ENCODE data around the gene TSC2. TPM values are rescaled to one million over a fixed set of nuclear protein-coding genes. Genes with fewer than 3 reads are reported as not detected.
"Not testable (repeated sequence)": the region's sequence is repeated elsewhere in the genome, so short reads cannot be mapped to it uniquely, and the experiment has no call there.

Gene TSC2
- polyA plus RNA-seq, 2 donors: 31.1 to 66.6 TPM

- H3K9me3 ChIP-seq (ENCODE audit: control insufficient read depth in 2 of 2, insufficient read depth in 1 of 2, low read depth in 1 of 2, low read length in 1 of 2); H3K4me1 ChIP-seq (ENCODE audit: control insufficient read depth in 2 of 2, insufficient read depth in 2 of 2, low read length in 1 of 2); H3K27ac ChIP-seq (ENCODE audit: low read depth in 2 of 2, low read length in 1 of 2); H3K4me3 ChIP-seq (ENCODE audit: low read depth in 1 of 2, low read length in 2 of 2); H3K27me3 ChIP-seq (ENCODE audit: control insufficient read depth in 1 of 2, insufficient read depth in 2 of 2, low read length in 2 of 2): not testable (repeated sequence)
- 74% methylated on average over 11 to 31 of the region's 35 CpGs for WGBS, 2 donors
- H3K36me3 ChIP-seq (ENCODE audit: control insufficient read depth in 2 of 2, insufficient read depth in 2 of 2, low read length in 1 of 2): peaks cover 0 to 11% of the 10 kb centered on the region in 2 donors
Measured at GRCh38 chr16:2117960-2118722, 70.4 kb downstream of the TSC2 start.

GRCh38 chr16:2121325-2121724 lies 73.5 kb downstream of the TSC2 start:
- H3K4me3 ChIP-seq (ENCODE audit: low read depth in 1 of 2, low read length in 2 of 2): not testable (repeated sequence)

GRCh38 chr16:2121853-2122252 lies 74.1 kb downstream of the TSC2 start:
- 35 to 55% methylated on average over 17 to 19 of the region's 19 CpGs for WGBS, 2 donors
- Histone ChIP-seq H3K27ac (ENCODE audit: low read depth in 2 of 2, low read length in 1 of 2) (peak overlapping the region; percentile 10 to 79), H3K4me1 (ENCODE audit: control insufficient read depth in 2 of 2, insufficient read depth in 2 of 2, low read length in 1 of 2) (peaks cover 6 to 35% of the 10 kb centered on the region in 2 donors), H3K36me3 (ENCODE audit: control insufficient read depth in 2 of 2, insufficient read depth in 2 of 2, low read length in 1 of 2) (peaks cover 0 to 2% of the 10 kb centered on the region in 2 donors), H3K9me3 (ENCODE audit: control insufficient read depth in 2 of 2, insufficient read depth in 1 of 2, low read depth in 1 of 2, low read length in 1 of 2) (no peaks in the 10 kb centered on the region), H3K27me3 (ENCODE audit: control insufficient read depth in 1 of 2, insufficient read depth in 2 of 2, low read length in 2 of 2) (no peaks in the 10 kb centered on the region), H3K4me3 (ENCODE audit: low read depth in 1 of 2, low read length in 2 of 2) (no peak overlapping the region)

More at GRCh38 chr16:2121325-2121724, 73.5 kb downstream of the TSC2 start:
- H3K27me3 ChIP-seq (ENCODE audit: control insufficient read depth in 1 of 2, insufficient read depth in 2 of 2, low read length in 2 of 2); H3K9me3 ChIP-seq (ENCODE audit: control insufficient read depth in 2 of 2, insufficient read depth in 1 of 2, low read depth in 1 of 2, low read length in 1 of 2); H3K36me3 ChIP-seq (ENCODE audit: control insufficient read depth in 2 of 2, insufficient read depth in 2 of 2, low read length in 1 of 2): not testable (repeated sequence)
- Histone ChIP-seq H3K4me1 (ENCODE audit: control insufficient read depth in 2 of 2, insufficient read depth in 2 of 2, low read length in 1 of 2) (peaks cover 6 to 31% of the 10 kb centered on the region in 2 donors), H3K27ac (ENCODE audit: low read depth in 2 of 2, low read length in 1 of 2) (peak overlapping the region; percentile 10 to 79)
- 36 to 60% methylated on average over 8 to 9 of the region's 9 CpGs for WGBS, 2 donors

- Histone ChIP-seq H3K27me3 (ENCODE audit: control insufficient read depth in 1 of 2, insufficient read depth in 2 of 2, low read length in 2 of 2) (no peaks in the 10 kb centered on the region), H3K36me3 (ENCODE audit: control insufficient read depth in 2 of 2, insufficient read depth in 2 of 2, low read length in 1 of 2) (peaks cover 0 to 2% of the 10 kb centered on the region in 2 donors), H3K4me3 (ENCODE audit: low read depth in 1 of 2, low read length in 2 of 2) (no peak overlapping the region), H3K27ac (ENCODE audit: low read depth in 2 of 2, low read length in 1 of 2) (peak overlapping the region; percentile 54 to 81), H3K9me3 (ENCODE audit: control insufficient read depth in 2 of 2, insufficient read depth in 1 of 2, low read depth in 1 of 2, low read length in 1 of 2) (no peaks in the 10 kb centered on the region), H3K4me1 (ENCODE audit: control insufficient read depth in 2 of 2, insufficient read depth in 2 of 2, low read length in 1 of 2) (peaks cover 8 to 40% of the 10 kb centered on the region in 2 donors)
- WGBS, 2 donors: 61 to 71% methylated on average over 17 of the region's 17 CpGs
Measured at GRCh38 chr16:2122429-2122828, 74.6 kb downstream of the TSC2 start.

GRCh38 chr16:2122934-2123683 lies 75.3 kb downstream of the TSC2 start:
- Histone ChIP-seq H3K4me1 (ENCODE audit: control insufficient read depth in 2 of 2, insufficient read depth in 2 of 2, low read length in 1 of 2) (peaks cover 8 to 40% of the 10 kb centered on the region in 2 donors), H3K27ac (ENCODE audit: low read depth in 2 of 2, low read length in 1 of 2) (peak overlapping the region in 1 of 2 donors; percentile 91)
- H3K9me3 ChIP-seq (ENCODE audit: control insufficient read depth in 2 of 2, insufficient read depth in 1 of 2, low read depth in 1 of 2, low read length in 1 of 2); H3K36me3 ChIP-seq (ENCODE audit: control insufficient read depth in 2 of 2, insufficient read depth in 2 of 2, low read length in 1 of 2); H3K27me3 ChIP-seq (ENCODE audit: control insufficient read depth in 1 of 2, insufficient read depth in 2 of 2, low read length in 2 of 2); H3K4me3 ChIP-seq (ENCODE audit: low read depth in 1 of 2, low read length in 2 of 2): not testable (repeated sequence)
- 40 to 56% methylated on average over 14 to 21 of the region's 26 CpGs for WGBS, 2 donors

- WGBS, 2 donors: 32 to 36% methylated on average over 13 to 25 of the region's 27 CpGs
- H3K27ac ChIP-seq (ENCODE audit: low read depth in 2 of 2, low read length in 1 of 2): peak overlapping the region; percentile 81 to 91
- not testable (repeated sequence) for H3K4me3 ChIP-seq (ENCODE audit: low read depth in 1 of 2, low read length in 2 of 2); H3K9me3 ChIP-seq (ENCODE audit: control insufficient read depth in 2 of 2, insufficient read depth in 1 of 2, low read depth in 1 of 2, low read length in 1 of 2); H3K27me3 ChIP-seq (ENCODE audit: control insufficient read depth in 1 of 2, insufficient read depth in 2 of 2, low read length in 2 of 2); H3K36me3 ChIP-seq (ENCODE audit: control insufficient read depth in 2 of 2, insufficient read depth in 2 of 2, low read length in 1 of 2)
- peaks cover 8 to 40% of the 10 kb centered on the region in 2 donors for H3K4me1 ChIP-seq (ENCODE audit: control insufficient read depth in 2 of 2, insufficient read depth in 2 of 2, low read length in 1 of 2)
Measured at GRCh38 chr16:2123706-2124376, 76.1 kb downstream of the TSC2 start.

- 26 to 30% methylated on average over 8 to 11 of the region's 11 CpGs for WGBS, 2 donors
- peak overlapping the region; percentile 81 to 91 for H3K27ac ChIP-seq (ENCODE audit: low read depth in 2 of 2, low read length in 1 of 2)
- not testable (repeated sequence) for H3K36me3 ChIP-seq (ENCODE audit: control insufficient read depth in 2 of 2, insufficient read depth in 2 of 2, low read length in 1 of 2); H3K27me3 ChIP-seq (ENCODE audit: control insufficient read depth in 1 of 2, insufficient read depth in 2 of 2, low read length in 2 of 2); H3K9me3 ChIP-seq (ENCODE audit: control insufficient read depth in 2 of 2, insufficient read depth in 1 of 2, low read depth in 1 of 2, low read length in 1 of 2); H3K4me3 ChIP-seq (ENCODE audit: low read depth in 1 of 2, low read length in 2 of 2)
- H3K4me1 ChIP-seq (ENCODE audit: control insufficient read depth in 2 of 2, insufficient read depth in 2 of 2, low read length in 1 of 2): peaks cover 8 to 40% of the 10 kb centered on the region in 2 donors
Measured at GRCh38 chr16:2124377-2124693, 76.5 kb downstream of the TSC2 start.

GRCh38 chr16:2124694-2125444 lies 77.1 kb downstream of the TSC2 start:
- Histone ChIP-seq H3K27ac (ENCODE audit: low read depth in 2 of 2, low read length in 1 of 2) (peak overlapping the region; percentile 84 to 91), H3K4me1 (ENCODE audit: control insufficient read depth in 2 of 2, insufficient read depth in 2 of 2, low read length in 1 of 2) (peaks cover 8 to 40% of the 10 kb centered on the region in 2 donors)
- H3K9me3 ChIP-seq (ENCODE audit: control insufficient read depth in 2 of 2, insufficient read depth in 1 of 2, low read depth in 1 of 2, low read length in 1 of 2); H3K27me3 ChIP-seq (ENCODE audit: control insufficient read depth in 1 of 2, insufficient read depth in 2 of 2, low read length in 2 of 2); H3K36me3 ChIP-seq (ENCODE audit: control insufficient read depth in 2 of 2, insufficient read depth in 2 of 2, low read length in 1 of 2); H3K4me3 ChIP-seq (ENCODE audit: low read depth in 1 of 2, low read length in 2 of 2): not testable (repeated sequence)
- WGBS, 2 donors: 23 to 32% methylated on average over 28 to 37 of the region's 37 CpGs

GRCh38 chr16:2125609-2126008 lies 77.8 kb downstream of the TSC2 start:
- not testable (repeated sequence) for H3K27me3 ChIP-seq (ENCODE audit: control insufficient read depth in 1 of 2, insufficient read depth in 2 of 2, low read length in 2 of 2); H3K4me3 ChIP-seq (ENCODE audit: low read depth in 1 of 2, low read length in 2 of 2); H3K36me3 ChIP-seq (ENCODE audit: control insufficient read depth in 2 of 2, insufficient read depth in 2 of 2, low read length in 1 of 2); H3K9me3 ChIP-seq (ENCODE audit: control insufficient read depth in 2 of 2, insufficient read depth in 1 of 2, low read depth in 1 of 2, low read length in 1 of 2)
- 35 to 38% methylated on average over 11 of the region's 11 CpGs for WGBS, 2 donors
- Histone ChIP-seq H3K4me1 (ENCODE audit: control insufficient read depth in 2 of 2, insufficient read depth in 2 of 2, low read length in 1 of 2) (peaks cover 8 to 40% of the 10 kb centered on the region in 2 donors), H3K27ac (ENCODE audit: low read depth in 2 of 2, low read length in 1 of 2) (peak overlapping the region; percentile 84 to 91)

All from esophagus (tissue), 2 donors.